GM19438 (cell line): Measurements from ENCODE around the gene TMEM178B.
"Not testable (repeated sequence)": the region's sequence is repeated elsewhere in the genome, so short reads cannot be mapped to it uniquely, and the experiment has no call there.

ENCODE experiments used
- ATAC-seq: cut with Tn5 transposase; IDR thresholded peaks from one replicate; pipeline ENCODE4 v1.9.1; 2021; ENCODE audit warnings: low read depth; ENCODE audit not compliant: unreplicated experiment

Gene TMEM178B

GRCh38 chr7:141370650-141371049 is 296.8 kb downstream of the TMEM178B start:
- no peak for ATAC-seq

- no peak for ATAC-seq
Measured at GRCh38 chr7:141374425-141374824, 300.6 kb downstream of the TMEM178B start.

GRCh38 chr7:141375442-141375841 is 301.6 kb downstream of the TMEM178B start:
- no peak for ATAC-seq

GRCh38 chr7:141377906-141378305 is 304.0 kb downstream of the TMEM178B start:
- no peak for ATAC-seq

DNA sequence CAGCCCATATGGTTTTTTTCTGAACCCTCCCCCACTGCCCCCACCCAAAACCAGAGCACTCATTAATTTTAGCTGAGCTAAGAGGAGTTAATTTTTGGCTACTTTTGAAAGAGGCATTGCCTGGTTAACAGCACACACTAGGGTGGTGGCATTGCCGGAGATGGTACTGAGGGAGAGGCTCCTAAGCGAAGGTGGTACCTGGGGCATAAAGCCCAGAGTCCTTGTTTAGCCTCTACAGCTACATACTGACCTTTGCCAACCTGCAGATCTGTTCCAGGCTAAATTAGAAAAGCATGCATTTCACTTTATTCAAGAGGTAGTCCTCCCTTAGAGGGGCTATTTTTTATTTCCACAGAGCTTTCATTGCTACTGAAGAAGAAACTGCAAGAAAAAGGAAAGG is 304.5 kb downstream of the TMEM178B start:
- ATAC-seq: no peak

DNA sequence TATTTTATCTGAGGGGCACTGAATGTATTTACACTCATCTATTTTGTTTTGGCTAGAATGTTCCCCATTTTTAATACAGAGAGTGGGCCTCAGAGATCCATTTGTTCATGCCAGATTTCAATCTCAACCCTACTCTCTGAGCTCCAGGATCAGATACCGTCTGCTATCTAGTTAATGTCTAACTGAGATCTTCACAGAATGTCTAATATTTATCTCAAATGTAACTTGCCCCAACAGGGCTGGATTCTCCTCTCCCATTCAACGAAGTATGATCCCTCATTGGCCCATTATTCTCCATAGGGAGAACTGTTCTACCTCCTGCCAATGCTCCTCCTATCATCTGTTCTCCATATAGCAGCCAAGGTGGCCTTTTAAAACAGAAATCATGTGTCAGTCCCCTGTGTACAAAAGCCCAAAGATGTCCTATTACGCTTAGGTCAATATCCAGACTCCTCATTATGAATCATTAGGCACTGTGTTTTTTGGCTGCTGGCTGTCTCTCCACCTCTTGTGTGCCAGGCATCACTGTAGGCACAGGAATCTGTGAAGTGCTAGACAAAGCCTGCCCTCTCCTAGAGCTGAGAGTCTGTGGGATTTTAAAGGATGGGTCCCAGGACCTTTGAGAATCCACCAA is 308.0 kb downstream of the TMEM178B start:
- no peak for ATAC-seq

- not testable (repeated sequence) for ATAC-seq
Measured at GRCh38 chr7:141383356-141383755, 309.5 kb downstream of the TMEM178B start.

DNA sequence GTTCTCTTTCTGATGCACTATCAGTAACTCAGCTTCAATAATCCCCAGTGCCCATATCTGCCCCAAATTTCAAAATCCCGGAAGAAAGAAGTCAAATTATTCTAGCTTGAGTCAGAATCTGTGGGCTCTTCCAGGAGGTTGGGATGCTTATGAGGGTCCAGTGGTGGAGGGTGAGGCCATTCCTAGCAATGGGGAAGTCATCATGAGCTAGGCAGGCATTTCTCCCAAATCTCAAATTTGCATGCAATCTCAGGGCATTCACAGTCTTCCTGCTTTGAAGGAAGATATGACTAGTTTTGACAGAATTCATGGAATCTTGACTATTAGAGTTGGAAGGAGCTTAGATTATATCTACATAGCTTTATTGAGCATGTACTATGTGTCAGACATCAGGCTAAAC is 313.0 kb downstream of the TMEM178B start:
- ATAC-seq: no peak

DNA sequence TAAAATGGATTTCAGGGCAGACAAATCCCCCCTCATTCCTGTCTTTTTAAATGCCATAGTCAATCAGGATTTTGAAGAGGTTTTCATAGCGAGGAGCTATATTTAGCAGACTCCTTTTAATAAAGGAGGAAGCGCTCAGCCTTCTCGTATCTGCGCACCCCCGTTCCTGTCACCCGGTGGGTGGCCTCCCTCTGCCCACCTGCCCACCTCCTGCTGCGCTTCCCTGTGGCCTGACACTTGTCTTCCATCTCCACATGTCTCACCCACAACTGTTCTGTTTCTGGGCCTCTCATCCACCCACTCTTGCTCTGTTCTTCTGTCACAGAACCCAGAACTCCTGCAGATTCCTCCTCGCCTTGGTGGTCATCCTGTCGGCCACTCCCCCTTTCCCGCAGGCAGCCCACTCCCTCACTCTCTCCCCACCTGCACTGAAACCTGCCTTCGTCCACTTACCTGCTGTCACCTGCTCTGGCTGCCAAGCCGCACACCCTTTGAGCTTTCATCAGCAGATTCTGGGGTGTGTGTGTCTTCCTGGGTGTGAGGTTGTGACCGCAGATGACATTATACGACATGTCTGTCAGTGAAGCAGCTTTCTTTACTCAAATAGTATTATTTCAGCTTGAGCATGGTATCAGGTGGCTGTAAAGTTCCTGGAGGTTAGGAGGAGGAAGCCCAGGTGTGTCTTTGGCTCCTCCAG is 313.8 kb downstream of the TMEM178B start:
- ATAC-seq: no peak

DNA sequence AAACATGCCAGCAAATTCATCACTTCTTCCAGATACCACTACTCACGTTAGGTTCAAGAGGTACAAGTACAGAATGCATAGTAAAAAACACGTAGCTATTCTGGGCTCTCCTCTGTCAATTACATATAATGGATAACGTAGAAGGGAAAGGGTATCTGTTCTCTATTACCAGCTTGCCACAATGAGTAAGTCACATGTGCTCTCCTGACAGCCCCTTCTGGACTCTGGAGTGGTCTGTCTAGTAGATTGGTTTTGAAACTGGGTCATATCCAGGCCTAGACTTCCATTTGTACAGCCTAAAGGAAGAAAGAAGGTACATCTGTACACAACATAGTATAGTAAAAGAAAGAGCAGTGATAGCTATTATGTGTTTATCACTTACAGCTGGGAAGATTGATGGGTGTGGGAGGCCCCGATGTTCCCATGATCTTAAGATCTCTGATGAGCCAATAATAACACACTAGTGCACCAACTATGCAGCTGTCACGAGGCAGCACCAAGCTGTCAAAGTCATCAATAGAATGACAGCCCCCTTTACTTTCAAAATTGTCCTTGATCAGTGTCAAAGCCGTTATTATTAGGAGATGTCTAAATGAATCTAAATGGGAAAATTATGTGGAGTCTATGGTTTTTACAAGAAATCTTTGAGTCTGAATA is 315.4 kb downstream of the TMEM178B start:
- no peak for ATAC-seq

DNA sequence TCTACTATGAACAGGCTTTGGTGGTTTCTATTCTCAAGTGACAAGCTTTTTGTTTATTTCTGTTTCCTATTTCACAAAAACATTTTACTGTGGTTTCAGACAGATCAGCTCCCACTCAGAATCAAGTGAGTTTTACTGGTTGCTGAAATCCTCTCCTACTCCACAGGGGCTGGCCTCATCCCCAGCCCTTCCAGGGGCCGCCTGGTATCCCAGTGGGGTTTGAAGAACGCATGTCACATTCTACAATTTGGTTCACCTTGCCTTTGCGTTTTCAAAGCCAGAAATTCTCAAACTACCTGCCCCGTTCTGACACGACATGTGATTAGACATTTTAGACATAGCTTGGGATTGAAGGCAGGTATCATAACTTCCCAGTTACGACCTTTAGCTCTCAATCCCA is 316.5 kb downstream of the TMEM178B start:
- no peak for ATAC-seq

DNA sequence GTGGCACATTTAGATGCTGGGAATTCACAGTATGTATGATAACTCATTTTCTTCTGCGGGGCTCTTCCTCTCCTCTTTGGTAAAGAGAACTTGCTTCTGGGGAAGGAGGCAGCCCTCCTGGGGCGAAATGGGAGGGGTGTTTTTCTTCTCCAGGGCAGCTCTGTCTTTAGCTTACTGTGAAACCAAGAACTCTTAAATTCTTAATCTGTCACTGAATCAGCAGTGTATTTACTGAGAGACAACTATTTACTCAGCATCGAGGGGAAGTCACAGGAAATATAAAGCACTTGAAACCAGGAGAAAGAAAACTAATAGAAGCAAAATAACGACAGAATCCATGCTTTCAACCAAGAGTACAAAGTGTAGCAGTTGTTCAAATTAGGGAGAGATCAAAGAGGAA is 319.2 kb downstream of the TMEM178B start:
- no peak for ATAC-seq

DNA sequence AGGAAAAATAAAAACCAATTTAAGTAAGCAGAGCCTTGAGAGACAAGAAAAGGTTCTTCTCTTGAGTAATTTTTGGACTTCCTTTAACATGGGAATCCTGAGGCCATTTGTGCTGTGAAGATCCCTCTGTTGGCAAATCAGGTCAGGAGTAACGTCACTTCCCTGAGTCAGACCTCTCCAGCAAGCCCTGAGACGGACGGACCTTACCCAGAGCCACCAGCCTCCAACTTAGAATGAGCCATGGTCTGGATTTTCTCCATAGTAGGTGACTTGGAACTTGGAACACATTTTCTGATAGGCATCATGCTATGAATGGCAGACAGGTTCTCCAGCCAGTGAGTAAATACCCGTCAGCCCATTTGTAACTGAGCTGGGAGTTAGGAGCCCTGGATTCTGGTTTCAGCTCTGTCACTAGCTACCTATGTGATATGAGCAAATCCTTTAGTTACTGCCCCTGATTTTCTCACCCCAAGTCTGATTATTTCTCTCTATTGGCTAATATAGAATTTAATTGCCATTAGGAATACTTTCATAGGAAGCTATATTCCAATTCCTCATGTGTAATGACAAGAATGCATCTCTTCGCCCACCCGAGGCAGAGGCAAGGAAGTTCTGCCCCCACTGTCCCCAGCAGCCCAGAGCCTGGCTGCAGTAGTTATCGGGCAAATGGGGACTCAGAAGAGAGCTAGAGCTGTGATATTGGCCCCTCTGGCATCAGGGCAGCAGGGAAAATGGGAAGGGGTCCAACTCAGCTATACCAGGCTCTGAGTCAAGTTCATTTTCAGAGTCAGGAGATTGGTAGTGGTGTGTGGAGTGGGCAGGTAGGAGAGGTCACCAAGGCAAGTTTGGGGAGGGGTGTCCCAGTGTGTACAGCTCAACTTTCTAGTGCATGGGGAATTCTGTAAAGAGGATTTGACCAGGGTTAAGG is 323.6 kb downstream of the TMEM178B start:
- ATAC-seq: no peak

- ATAC-seq: no peak
Measured at GRCh38 chr7:141400356-141400755, 326.5 kb downstream of the TMEM178B start.

DNA sequence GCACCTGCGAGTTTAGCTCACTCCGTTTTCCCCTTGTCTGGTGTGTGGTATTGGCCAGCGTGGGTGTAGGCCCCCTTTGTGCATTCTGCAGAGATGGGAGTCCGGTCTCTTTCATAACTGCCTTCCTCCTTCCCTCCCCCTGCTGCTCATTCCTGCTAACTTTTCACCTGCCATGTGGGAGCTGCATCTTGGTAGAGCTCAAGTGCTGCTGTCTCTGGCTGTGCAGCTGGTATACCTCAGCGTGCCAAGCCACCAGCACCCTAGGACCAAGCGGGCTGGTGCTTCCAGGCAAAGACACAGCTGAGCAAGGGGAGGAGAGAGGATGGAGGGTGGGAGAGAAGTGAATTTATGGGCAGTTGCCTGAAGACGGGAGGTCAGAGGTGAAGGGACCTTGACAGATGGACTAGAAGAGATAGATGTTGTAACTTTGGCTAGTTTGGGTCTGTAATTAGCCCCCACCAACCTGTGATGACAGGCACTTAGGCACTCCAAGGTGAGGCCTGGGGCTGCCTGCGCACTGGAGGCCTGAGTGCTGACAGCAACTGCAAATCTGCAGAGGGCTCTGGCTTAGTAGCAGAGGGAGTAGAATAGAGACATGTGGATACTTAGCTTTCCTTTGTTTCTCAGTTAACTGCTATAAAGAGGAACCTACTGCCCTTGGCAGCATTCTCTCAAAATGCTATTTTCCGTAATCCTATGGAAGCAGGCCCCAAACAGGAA is 328.6 kb downstream of the TMEM178B start:
- no peak for ATAC-seq

- not testable (repeated sequence) for ATAC-seq
Measured at GRCh38 chr7:141403846-141404245, 330.0 kb downstream of the TMEM178B start.

DNA sequence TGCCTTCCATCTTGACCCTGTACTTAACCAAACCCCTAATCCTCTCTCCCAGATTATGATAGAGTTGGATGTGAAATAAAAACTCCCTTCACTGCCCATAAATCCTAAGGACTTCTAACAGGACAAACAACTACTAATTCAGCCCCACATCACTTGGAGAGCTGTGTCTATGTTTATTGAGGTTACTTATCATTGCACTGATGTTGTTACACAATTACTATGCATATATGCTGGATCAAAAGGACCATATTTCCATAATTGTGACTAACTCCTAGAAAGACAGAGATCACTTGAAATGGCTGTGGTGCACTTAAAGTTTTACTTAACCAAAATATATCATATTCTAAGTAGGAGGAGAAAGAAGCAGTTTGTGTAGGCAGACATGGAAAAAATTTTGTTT is 332.5 kb downstream of the TMEM178B start:
- ATAC-seq: no peak

GRCh38 chr7:141407893-141408292 is 334.0 kb downstream of the TMEM178B start:
- no peak for ATAC-seq

DNA sequence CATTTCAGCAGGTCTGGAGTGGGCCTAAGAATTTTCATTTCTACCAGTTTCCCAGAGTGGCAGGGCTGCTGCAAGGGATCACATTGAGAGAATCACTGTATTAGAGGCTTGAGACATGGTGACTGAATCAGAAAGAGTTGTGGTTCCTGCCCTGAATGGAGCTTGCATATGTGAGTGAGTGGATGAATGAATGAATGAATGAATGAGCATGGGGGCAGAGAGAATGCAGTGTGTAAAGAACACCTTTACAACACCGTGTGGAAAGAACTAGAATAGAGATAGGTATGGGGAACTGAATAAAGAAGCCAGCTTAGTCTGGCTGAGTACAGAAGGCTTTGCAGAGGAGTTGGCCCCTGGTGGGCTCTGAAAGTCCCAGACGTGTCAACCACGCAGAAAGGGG is 334.6 kb downstream of the TMEM178B start:
- ATAC-seq: no peak

GRCh38 chr7:141409219-141409618 is 335.4 kb downstream of the TMEM178B start:
- no peak for ATAC-seq
